Stimulated activated CD8-positive, alpha-beta memory T cell treated with anti-CD3 and anti-CD28 coated beads, Interleukin-12 subunit alpha, Interleukin-12 subunit beta, amount 100 ng/mL, for 24 hours (primary cell): Measurements from ENCODE around the gene MACO1.
"Not testable (repeated sequence)": the region's sequence is repeated elsewhere in the genome, so short reads cannot be mapped to it uniquely, and the experiment has no call there.

Source experiments
- DNase-seq: peaks from one replicate; pipeline ENCODE4 v3.0.0-alpha.2; 2020; ENCODE audit errors: extremely low read depth

MACO1 gene

DNA sequence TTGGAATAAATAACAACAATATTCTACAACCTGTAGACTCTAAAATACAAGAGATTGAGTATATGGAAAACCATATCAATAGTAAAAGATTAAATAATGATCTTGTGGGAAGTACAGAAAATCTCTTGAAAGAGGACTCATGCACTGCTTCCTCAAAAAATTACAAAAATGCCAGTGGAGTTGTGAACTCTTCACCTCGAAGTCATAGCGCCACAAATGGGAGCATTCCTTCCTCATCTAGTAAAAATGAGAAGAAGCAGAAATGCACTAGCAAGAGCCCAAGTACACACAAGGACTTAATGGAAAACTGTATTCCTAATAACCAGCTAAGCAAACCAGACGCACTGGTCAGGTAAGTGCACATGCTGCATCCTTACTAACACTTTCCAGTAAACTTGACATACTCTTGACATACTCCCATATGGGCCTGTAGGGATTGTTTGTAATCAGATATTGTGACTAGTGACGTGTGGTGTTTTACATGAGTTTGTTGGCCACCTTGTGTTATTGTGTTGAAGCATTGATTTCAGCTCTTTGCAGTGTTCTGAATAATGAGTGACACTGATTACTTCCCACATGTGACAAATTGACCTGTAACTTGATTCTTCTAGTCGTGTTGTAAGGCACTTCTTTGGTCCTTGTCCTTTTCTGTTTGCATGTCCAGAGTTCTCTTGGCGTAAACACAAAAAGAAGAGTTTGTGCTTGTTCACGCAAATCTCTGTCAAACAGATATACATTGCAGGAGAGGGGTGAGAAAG, 28.0 kb downstream of the MACO1 start:
- no peak for DNase-seq

DNA sequence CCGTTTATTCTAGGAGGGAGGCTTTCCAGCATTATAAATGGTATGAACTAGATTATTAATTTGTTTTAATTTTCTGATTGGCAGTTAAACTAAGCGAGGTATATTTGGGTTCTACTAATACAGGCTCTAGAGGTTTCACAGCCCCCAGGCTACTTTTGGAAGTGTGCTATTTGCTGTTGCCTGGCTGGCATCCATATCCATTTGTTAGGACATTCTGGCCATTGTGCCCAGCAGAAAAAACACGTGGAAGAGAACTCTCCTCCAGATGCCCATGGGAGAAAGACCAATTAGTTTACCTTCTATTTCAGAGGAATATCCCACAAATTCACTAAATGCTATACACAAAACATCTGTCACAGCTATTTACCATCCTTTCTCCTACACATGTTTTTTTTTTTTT, 29.3 kb downstream of the MACO1 start:
- no peak for DNase-seq

DNA sequence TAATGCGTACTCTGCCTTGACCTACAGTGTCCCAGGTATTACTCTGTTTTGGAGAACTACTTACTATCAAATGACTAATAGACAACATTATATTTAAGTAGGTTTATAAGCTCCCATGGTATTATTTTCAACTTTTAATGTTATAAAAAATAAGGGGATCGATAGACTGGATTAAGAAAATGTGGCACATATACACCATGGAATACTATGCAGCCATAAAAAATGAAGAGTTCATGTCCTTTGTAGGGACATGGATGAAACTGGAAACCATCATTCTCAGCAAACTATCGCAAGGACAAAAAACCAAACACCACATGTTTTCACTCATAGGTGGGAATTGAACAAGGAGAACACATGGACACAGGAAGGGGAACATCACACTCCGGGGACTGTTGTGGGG, 30.1 kb downstream of the MACO1 start:
- DNase-seq, result not testable (repeated sequence)

DNA sequence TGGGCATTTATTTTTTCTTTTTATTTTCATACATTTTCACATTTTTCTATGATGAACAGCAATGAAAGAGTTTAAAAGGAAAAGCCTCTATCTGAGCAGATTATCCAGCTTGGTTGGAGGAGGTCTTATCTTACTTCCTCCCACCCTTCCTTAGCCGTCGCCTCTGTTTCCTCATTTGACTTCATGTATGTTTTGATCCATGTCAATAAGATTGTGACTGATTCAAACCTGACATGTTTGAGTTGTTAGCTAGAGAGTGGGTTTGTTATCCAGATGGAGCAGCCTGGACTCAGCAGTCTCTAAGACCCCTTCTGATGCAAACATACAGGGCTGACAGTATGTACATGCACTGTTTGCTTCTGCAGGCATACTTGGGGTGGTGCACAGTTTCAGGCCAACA, 31.2 kb downstream of the MACO1 start:
- no peak for DNase-seq

DNA sequence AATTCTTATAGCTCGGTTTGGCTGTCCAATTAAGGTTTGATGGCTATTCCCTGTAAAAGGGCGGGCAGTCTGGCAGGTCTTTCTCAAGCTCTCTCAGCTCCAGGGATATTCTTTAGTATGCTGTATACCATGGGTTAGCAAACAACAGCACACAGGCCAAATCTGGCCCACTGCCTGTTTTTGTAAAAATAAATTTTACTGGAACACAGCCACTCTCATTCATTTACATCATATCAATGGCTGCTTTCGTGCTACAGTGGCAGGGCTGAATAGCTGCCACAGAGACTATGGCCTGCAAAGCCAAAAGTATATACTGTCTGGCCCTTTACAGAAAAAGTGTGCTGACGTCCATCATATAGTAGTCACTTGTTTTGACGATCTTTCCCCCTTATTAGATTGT, 32.0 kb downstream of the MACO1 start:
- DNase-seq, result no peak

DNA sequence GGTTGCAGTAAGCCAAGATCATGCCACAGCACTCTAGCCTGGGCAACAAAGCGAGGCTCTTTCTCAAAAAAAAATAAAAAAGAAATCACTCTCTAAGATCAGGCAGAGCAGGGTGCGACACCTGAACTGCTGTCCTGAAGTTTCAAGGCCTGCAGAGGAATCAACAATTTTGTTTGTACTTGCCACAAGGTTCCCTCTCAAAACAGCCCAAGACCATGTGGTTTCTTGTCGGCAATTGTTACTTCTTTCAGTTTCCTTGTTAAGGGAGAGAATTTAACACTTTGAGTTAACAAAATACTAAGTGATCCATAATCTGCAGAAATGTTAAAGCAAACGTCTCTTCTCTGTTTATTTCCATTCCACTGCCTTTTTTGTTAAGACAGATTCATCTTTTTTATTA, 36.5 kb downstream of the MACO1 start:
- no peak for DNase-seq

DNA sequence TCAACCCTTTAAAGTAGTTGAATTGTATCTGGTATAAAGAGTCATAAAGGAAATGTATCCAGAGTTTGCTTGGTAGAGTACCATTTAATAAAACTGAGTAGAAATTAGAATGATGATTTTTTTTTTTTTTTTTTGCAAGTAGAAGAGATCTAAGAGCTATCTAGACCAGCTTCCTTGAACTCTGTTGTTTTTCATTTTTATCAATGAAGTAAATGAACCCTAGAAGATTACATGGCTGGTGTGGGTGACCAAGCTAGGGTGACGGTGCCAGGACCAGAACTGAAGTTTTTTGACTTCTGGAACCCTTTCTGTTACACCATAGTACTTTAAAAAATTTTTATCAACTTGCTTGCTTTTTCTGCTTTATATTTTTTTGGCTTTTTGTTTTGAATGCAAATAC, 36.9 kb downstream of the MACO1 start:
- DNase-seq, result no peak

DNA sequence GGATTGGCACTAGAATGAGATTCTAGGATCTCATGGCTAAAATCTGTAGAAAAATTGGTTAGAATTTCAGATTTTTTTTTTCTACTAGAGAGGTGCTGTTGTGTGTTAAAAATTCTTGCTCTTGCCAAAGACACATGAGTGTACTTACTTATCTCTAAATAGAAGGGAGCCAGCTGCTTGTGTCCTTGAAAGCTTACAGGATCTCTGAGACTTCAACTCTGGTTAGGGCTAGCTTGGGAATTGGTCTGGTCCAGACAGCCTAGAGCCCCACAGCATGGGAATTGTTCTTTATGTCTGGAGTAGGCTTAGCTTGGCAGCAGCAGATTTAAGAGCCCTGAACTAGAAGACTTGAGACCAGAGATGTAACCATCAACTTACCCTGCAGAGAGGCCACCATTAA, 37.3 kb downstream of the MACO1 start:
- no peak for DNase-seq

DNA sequence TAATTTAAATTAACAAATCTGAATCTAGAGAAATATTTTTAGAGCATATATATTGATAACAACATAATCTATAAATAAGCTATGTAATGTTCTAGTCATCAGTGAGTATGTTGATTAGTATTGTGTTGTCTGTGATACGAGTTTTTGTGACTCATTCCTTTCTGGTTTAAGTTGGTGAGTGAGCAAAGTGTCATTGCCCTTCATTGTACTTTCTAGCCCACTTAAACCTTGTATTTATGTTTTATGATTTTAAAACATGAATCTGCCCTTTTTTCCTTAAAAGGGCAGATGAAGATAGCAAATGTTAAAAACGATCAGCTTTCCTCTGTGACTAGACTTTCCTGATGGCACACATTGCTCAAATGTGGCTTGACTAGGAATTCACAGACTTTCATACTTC, 38.5 kb downstream of the MACO1 start:
- no peak for DNase-seq

DNA sequence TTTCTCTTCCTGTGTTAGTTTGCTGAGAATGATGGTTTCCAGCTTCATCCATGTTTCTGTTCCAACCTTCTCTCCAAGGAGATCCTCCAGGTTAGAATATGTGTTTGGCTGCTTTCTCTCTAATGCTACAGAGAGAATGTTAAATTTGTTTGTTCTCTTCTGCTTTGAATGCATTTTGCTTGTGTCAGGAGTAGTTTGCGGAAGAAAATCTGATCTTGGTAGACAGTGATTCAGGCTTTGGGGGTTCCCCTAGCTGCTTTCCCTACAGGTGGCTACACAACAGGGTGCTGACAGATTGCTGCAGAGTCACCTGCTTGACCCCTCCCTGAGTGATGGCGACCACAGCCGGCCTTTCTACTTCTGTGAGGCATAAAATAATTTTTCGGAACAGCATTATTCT, 41.8 kb downstream of the MACO1 start:
- DNase-seq, result no peak

DNA sequence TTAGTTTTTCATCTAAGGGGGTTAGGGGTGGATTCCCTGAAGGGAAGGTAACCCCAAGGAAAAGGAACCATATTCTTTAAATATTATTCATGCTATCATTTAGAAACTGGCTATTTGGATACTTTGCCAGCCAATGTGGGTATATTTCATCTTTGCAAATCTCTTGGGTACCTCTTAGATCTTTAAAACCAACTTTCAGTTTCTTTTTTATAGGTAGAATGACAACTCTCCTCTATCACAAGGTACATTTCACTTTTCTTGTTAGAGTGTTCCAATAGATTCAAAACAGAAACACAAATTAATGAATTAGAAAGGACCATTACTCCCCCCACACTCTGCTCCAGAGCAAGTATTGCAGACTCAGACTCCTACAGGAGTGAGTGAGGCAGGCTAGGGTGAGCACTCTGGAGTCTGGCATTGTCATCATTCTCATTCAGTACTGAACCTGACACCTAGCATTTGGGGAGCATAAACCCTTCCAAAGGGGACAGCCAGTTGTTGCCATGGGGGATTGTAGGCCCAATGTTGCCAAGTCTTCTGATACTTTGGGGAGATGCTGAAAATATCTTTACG, 43.0 kb downstream of the MACO1 start:
- no peak for DNase-seq

DNA sequence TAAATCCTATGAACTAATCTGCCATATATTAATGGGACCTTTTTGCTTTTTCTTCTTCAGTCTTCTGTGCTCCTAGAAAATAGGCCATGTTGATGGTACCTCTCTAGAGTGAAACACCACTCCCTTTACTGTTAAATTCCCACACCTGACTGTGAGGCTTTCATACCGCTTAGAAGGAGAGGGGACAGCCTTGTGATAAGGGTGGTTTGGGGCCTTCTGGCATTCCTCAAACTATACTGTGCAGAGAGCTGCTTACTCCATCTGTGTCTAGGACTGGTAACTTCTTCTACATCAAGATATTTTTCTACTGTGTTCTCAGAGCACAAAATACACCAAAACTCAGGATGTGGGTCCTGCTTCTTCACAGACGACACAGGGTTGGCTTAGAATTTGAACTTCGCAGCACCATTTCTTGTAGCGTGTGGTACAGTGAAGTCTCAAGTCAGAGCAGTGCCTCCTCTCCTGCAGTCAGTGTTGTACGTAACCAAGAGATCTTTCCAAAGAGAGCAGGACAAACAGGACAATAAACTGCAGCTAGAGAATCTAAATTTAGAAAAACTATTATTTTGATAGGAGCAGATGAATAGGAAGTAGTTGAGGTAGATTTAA, 43.8 kb downstream of the MACO1 start:
- DNase-seq, result no peak

DNA sequence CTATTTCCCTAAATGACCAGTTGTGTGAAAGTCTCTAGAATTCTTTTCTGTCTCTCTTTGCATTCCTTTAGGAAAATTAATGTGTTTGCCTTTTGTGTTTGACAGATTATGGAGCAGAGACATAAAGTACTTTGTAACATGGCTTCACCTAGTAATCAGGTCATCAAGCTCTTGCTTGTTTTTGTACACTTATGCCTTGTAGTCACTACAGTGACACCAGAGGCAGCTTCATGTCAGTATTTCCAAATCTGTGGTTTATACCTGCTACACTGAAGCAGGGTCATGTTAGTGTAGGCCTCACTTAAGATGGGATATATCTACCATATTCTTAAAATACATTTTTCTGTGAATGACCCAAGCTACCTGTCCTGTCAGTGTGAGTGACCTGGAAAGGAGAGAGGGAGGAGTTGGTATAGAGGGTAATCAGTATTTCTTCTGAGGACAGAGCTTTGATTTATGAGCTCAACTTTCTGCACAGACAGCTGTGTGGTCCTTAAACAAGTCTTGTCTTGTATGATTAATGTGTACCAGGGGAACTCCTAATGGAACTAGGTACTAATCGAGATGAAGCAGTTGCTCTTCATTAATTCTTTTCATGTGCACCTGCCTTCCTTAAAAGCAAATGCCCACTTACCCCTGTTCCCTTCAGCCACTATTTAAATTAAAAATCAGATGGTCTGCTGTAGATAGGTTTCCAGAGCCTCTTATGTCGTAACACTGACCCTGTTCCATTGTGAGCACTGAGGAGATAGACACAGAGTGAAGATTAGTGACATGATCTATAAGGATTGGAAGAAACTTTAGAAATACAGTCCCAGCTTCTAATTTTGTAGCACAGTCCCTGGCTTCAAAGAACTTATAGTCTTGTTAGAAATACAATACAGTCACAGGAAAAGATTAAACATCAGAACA, 45.7 kb downstream of the MACO1 start:
- DNase-seq, result no peak

DNA sequence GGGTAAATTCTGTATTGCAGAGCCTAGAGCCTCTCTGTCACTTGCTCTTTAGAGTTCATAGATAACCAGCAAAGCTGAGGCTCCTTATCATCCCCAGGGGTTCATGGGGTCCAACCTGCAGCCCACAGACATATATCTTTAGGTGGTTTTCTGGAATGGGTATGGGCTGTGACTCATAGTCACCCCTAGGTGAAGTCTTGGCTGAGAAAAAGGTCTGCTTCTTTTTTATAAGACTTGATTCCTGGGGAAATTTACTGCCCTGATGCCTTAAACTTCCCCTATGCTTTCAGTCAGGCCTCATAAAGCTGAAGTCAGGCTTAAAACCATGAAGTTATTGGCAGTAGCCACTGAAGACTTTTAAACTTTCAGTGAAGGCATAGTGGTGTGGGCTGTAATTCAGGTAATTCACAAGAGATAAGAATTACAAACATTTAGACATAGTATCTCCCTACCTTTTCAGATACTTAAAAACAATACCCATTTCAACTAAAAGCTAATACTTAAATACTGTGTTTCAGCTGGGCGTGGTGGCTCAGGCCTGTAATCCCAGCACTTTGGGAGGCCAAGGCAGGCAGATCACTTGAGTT, 46.8 kb downstream of the MACO1 start:
- DNase-seq, result no peak

DNA sequence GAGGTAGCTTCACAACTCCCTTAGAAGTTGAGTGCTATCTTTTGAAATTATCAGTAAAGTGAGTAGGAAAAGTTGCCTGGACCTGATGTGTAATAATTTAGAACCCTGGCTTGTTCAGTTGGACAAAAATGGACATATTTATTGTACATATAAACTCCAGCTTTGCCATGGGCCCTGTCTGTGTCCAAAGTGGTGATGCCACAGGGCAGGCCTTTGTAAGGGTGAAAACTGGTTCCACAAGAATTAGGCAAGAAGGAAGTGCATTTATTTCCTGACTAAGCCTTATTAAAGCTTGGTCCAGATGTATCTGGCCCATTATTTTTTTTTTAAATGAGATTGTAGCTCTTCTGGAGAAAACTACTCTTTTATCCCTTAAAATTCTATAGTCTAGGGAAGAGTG, 47.9 kb downstream of the MACO1 start:
- no peak for DNase-seq

DNA sequence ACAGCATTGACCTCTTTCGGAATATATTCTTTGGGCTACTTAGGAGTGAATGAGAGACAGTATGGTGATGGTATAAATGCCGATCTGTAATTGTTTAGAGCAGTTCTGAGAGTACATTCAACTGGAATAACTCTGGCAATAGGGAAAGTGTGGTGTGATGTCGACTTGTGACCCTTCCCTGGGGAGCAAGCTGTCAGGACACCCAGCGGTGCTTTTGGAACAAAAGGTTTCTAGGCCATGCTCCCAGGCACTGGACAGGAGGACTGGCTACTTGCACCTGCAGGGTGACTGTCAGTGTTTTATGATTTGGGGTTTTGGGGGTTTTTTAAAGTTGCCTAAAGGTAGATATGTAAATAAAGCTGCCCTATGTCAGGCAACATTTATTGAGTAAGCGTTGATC, 50.9 kb downstream of the MACO1 start:
- DNase-seq, result no peak

DNA sequence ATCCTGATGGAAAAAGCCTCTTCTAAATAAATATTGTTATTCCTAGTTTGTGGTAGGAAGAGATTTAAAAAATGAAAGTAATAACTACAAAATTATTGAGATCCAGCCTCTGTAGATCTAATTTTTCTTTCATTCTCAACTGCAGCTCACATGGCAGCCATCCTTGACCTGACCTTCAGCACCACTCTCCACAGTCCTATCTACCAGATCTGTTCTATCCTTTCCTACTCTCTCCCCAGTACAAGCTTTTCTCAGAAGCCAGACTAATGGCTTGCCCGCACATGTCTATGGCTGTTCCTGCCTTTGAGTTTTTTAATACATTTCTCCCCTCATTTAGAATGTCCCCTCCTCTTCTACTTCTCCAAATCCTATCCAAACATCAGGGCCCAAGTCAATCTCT, 51.5 kb downstream of the MACO1 start:
- no peak for DNase-seq

DNA sequence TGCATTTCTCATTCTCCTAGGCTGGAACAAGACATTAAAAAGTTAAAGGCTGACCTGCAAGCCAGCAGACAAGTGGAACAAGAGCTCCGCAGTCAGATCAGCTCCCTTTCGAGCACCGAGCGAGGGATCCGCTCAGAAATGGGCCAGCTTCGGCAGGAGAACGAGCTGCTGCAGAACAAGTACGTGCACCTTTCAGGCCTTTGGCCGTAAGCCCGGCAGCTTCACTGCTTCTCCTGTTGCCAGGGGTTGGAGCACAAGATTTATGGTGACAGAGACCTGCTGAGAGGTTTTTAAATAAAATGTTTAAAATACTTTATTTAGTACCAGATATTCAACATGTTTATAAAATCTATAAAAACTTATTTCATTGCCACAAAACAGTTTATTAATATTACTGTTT, 53.4 kb downstream of the MACO1 start:
- DNase-seq, result no peak

DNA sequence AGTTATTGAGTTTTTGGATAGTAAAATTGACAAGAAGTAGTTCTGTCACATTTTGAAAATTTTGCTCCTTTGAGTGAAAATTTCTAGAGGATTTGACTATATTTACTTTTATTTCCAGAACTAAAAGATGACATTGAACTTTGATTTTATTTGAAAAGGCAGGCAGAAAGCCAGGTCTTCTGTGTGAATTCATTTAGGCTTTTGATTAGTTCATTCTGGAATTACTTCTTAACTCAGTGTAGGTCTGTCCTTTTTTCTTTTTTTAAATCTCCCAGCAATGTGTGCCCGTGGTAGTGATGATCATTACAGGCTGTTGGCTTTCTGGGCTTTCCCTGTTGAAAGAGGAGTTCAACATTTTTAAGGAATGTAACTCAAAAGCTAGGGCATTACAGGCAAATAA, 53.8 kb downstream of the MACO1 start:
- no peak for DNase-seq

DNA sequence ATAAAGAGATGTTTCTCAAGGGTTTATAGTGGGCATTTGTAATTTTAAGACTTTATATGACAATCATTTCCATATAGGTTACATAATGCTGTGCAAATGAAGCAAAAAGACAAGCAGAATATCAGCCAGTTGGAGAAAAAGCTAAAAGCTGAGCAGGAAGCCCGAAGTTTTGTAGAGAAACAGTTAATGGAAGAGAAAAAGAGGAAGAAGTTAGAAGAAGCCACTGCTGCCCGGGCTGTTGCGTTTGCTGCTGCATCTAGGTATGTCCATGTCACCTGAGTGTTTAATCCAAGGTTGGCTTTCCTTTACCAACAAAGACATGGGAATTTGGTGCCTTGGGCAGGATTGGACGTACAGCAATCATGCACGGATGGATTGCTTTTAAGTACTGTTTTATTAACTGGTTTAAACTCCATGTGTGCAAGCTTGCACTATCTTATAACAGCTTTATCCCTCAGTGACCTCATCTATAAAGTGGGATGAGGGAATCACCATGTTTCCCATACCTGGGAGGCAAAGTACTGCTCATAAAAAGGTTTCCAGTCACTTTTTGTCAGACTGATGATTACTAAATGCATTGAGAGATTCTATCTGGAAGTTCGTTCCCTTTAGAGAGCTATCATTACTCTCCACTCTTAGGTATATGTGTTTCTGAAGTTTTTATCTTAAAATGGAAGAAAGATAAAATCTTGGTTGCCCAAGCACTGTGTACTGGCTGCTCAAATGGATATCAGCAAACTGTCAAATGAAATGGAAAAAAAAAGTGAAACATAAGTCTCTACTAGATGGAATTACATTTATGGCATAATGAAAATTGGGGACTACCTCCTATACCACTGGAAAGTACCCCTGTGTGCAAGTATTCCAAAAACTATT, 55.1 kb downstream of the MACO1 start:
- DNase-seq, result no peak

DNA sequence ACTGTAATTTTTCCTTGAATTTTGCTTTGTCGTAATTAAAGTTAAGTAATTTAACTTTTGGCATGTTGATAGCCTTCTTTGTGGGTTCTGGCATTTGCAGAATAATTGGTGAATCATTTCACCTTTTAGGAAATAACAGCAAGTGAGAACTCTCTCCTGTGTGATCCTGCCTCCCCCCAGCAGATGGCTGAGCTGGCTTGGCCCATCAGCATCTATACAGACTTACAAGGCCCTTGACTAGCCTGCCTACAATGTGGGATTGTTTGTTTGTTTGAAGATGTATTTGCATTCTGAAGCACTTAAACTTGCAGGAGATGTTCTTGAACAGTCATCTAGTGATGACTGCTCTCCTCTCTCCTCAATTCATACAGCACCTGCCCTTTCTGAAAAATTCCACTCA, 55.9 kb downstream of the MACO1 start:
- no peak for DNase-seq
